HG02759 (cell line): Measurements from ENCODE around the gene EML5.

Source experiments
- ATAC-seq: cut with Tn5 transposase; IDR thresholded peaks from one replicate; pipeline ENCODE4 v1.9.1; 2021; ENCODE audit warnings: mild to moderate bottlenecking, moderate library complexity; ENCODE audit not compliant: unreplicated experiment

The EML5 gene

GRCh38 chr14:88727057-88727456 lies 65.7 kb downstream of the EML5 start:
- ATAC-seq = no peak

- ATAC-seq = no peak
These were observed 82.0 kb downstream of the EML5 start for GRCh38 chr14:88710709-88711108.

- ATAC-seq = no peak
These were observed 85.7 kb downstream of the EML5 start for GRCh38 chr14:88707088-88707487.

GRCh38 chr14:88706425-88706824 lies 86.3 kb downstream of the EML5 start:
- no peak for ATAC-seq

- ATAC-seq = no peak
These were observed 94.1 kb downstream of the EML5 start for GRCh38 chr14:88698651-88699050.

GRCh38 chr14:88695870-88696269 lies 96.9 kb downstream of the EML5 start:
- ATAC-seq = no peak

GRCh38 chr14:88688386-88688785 lies 104.4 kb downstream of the EML5 start:
- no peak for ATAC-seq

- ATAC-seq = no peak
These were observed 109.6 kb downstream of the EML5 start for GRCh38 chr14:88683119-88683518.

- no peak for ATAC-seq
These were observed 110.1 kb downstream of the EML5 start for GRCh38 chr14:88682495-88683114.

GRCh38 chr14:88681755-88682494 lies 110.8 kb downstream of the EML5 start:
- no peak for ATAC-seq

GRCh38 chr14:88669346-88669745 lies 123.4 kb downstream of the EML5 start:
- no peak for ATAC-seq

GRCh38 chr14:88668448-88669116 lies 124.2 kb downstream of the EML5 start:
- ATAC-seq = peak; percentile 58

- ATAC-seq = peak; percentile 83
These were observed 125.0 kb downstream of the EML5 start for GRCh38 chr14:88667555-88668273.

GRCh38 chr14:88660056-88660455 lies 132.7 kb downstream of the EML5 start:
- no peak for ATAC-seq

- ATAC-seq = no peak
These were observed 153.5 kb downstream of the EML5 start for GRCh38 chr14:88639221-88639620.

GRCh38 chr14:88632512-88632911 lies 160.2 kb downstream of the EML5 start:
- no peak for ATAC-seq

GRCh38 chr14:88631091-88631490 lies 161.7 kb downstream of the EML5 start:
- ATAC-seq = no peak

GRCh38 chr14:88630565-88630964 lies 162.2 kb downstream of the EML5 start:
- ATAC-seq = peak; percentile 40

- ATAC-seq = no peak
These were observed 164.3 kb downstream of the EML5 start for GRCh38 chr14:88628462-88628861.

- ATAC-seq = no peak
These were observed 164.7 kb downstream of the EML5 start for GRCh38 chr14:88628033-88628432.

GRCh38 chr14:88625671-88626070 lies 167.1 kb downstream of the EML5 start:
- ATAC-seq = no peak
